Astrocyte (in vitro differentiated cells and primary cell): Measurements from ENCODE around the gene DUSP16.

Experiments used
- EZH2 ChIP-seq: IDR thresholded peaks from 2 replicates; pipeline ENCODE4 v1.6.1; 2012; ENCODE audit warnings: mild to moderate bottlenecking, low read length, inconsistent platforms; ENCODE audit not compliant: insufficient read depth
- TF ChIP-seq, protein P1 (sequence below): IDR thresholded peaks from 2 replicates; pipeline ENCODE4 v1.5.1; 2011; ENCODE audit warnings: low read depth, mild to moderate bottlenecking, inconsistent platforms, low read length, moderate library complexity; ENCODE audit not compliant: insufficient read depth

DNA sequence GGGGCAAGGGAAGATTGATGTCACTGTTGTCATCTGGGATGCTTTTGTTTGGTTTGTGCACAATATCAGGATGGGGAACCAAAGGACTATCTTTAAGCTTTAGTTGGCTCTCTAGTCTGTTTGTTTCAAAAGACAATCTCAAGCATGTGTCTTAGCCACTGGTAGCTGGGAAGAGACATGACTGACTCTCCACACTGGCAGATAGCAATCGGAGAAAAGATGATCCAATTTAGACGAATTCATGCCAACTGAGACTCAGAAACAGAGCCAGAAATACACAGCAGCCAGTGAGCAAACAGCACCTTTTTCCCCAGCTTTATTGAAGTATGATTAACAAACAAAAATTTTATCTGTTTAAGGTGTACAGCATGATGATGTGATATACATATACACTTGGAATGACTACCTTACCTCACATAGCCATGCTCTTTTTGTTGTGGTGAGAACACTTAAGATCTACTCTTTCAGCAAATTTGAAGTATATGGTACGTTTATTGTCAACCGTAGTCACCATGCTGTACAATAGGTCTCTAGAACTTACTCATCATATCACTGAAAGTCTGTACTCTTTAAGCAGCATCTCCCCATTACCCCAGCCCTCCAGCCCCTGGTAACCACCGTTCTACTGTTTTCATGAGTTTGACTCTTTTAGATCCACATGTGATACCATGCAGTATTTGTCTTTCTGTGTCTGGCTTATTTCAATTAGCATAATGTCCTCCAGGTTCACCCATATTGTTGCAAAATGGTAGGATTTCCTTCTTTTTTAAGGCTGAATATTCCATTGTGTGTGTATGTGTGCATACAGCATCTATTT is 50.6 kb downstream of the DUSP16 start:
- TF ChIP-seq, protein P1, sequence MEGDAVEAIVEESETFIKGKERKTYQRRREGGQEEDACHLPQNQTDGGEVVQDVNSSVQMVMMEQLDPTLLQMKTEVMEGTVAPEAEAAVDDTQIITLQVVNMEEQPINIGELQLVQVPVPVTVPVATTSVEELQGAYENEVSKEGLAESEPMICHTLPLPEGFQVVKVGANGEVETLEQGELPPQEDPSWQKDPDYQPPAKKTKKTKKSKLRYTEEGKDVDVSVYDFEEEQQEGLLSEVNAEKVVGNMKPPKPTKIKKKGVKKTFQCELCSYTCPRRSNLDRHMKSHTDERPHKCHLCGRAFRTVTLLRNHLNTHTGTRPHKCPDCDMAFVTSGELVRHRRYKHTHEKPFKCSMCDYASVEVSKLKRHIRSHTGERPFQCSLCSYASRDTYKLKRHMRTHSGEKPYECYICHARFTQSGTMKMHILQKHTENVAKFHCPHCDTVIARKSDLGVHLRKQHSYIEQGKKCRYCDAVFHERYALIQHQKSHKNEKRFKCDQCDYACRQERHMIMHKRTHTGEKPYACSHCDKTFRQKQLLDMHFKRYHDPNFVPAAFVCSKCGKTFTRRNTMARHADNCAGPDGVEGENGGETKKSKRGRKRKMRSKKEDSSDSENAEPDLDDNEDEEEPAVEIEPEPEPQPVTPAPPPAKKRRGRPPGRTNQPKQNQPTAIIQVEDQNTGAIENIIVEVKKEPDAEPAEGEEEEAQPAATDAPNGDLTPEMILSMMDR: no peak
- TF ChIP-seq EZH2: no peak
